Smooth muscle cell (in vitro differentiated cells): ENCODE results near the gene IFT88. TPM values are rescaled to one million over a fixed set of nuclear protein-coding genes. Genes with fewer than 3 reads are reported as not detected.

Experiments used
- DNase-seq: peaks from one replicate; lab custom pipeline; 2025; ENCODE audit not compliant: unreplicated experiment; lab: John Stamatoyannopoulos, UW
- H2AFZ ChIP-seq: fragments of 200-600 bp; sonication (generic); 2 replicates; pipeline ENCODE4 v1.6.0; 2016; ENCODE audit warnings: antibody characterized with exemption, low read depth, mild to moderate bottlenecking
- H3F3A ChIP-seq: fragments of 200-600 bp; sonication (generic); 2 replicates; pipeline ENCODE4 v1.6.0; 2017; ENCODE audit warnings: antibody characterized with exemption, low read depth
- H3K27ac ChIP-seq: fragments of 200-600 bp; sonication (generic); 2 replicates; pipeline ENCODE4 v1.5.1; 2016; ENCODE audit warnings: low read depth, mild to moderate bottlenecking
- H3K27me3 ChIP-seq: fragments of 200-600 bp; sonication (generic); 2 replicates; pipeline ENCODE4 v1.6.1; 2016; ENCODE audit warnings: low read depth, mild to moderate bottlenecking
- H3K36me3 ChIP-seq: fragments of 200-600 bp; sonication (generic); 2 replicates; pipeline ENCODE4 v1.5.1; 2016; ENCODE audit warnings: low read depth
- H3K4me1 ChIP-seq: fragments of 200-600 bp; sonication (generic); 2 replicates; pipeline ENCODE4 v1.5.1; 2016; ENCODE audit warnings: low read depth
- H3K4me2 ChIP-seq: fragments of 200-600 bp; sonication (generic); 2 replicates; pipeline ENCODE4 v1.6.0; 2016; ENCODE audit warnings: mild to moderate bottlenecking
- H3K4me3 ChIP-seq: fragments of 200-600 bp; sonication (generic); 2 replicates; pipeline ENCODE4 v1.5.1; 2016; ENCODE audit warnings: mild to moderate bottlenecking
- H3K79me2 ChIP-seq: fragments of 200-600 bp; sonication (generic); 2 replicates; pipeline ENCODE4 v1.6.0; 2016; ENCODE audit warnings: low read depth, mild to moderate bottlenecking
- H3K9ac ChIP-seq: fragments of 200-600 bp; sonication (generic); 2 replicates; pipeline ENCODE4 v1.6.0; 2016; ENCODE audit warnings: low read depth
- H3K9me3 ChIP-seq: fragments of 200-600 bp; sonication (generic); replicated peaks from 2 replicates; pipeline ENCODE4 v1.5.1; 2016; ENCODE audit warnings: low read depth
- H4K20me1 ChIP-seq: fragments of 200-600 bp; sonication (generic); 2 replicates; pipeline ENCODE4 v1.6.0; 2016; ENCODE audit warnings: low read depth
- WGBS: methylation state at CpG from one replicate; pipeline ENCODE4 v1.1.7; 2016; ENCODE audit warnings: low lambda C conversion rate; 5-methylcytosine and 5-hydroxymethylcytosine counted together
- polyA plus RNA-seq: library from polyadenylated mRNA; unstranded; fragments of >200 nt; fragmentation: Nextera tagmentation; extraction: Ambion mirVana; gene quantifications from 2 replicates; pipeline ENCODE4 v1.2.1, GENCODE V29; 2016
- total RNA-seq: library from RNA; depleted of rRNA; stranded (reverse); fragments of >200 nt; gene quantifications from 2 replicates; pipeline ENCODE4 v1.2.3, GENCODE V29; 2014
- TF ChIP-seq, protein P1 (sequence below): fragments of 200-600 bp; sonication (generic); IDR thresholded peaks from 2 replicates; pipeline ENCODE4 v1.5.1; 2017; ENCODE audit warnings: borderline replicate concordance, mild to moderate bottlenecking, antibody characterized with exemption; ENCODE audit not compliant: insufficient read depth, poor library complexity, severe bottlenecking

The IFT88 gene
- total and polyA plus RNA-seq, 2 experiments from 2014 or later, result 9.0 to 13.4 TPM

DNA sequence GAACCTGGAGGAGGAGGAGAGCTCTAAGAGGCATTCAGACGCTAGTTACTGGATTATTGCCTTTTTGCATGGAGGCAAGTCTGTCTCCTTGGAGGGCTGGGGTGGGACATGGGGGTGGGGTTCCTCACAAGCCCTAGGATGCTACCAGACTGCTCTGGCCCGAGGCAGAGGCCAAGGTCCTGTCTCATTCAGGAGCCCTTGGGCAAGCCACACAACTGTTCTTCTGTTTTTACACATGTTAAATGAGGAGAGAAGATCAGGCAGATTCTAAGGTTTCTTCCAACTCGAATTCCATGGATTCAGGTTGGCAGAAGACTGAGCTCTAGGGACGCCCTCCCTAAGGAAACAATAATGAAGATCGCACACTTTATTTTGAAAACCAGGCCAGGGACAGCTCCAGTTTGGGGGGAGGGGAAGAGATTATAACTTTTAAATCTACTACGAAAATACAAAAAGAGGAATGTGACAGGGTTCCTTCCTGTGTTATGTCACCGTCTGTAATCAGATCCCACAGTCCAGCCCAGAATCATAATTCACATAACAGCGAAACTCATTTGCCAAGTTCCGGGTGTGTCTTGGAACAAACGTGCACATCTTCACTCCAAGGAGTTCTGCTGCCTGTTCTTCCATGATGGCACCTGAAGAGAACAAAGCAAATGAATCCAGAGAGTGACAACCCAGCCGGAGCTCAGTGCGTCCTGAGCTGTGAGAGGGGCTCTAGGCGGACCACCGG is 161.8 kb downstream of the IFT88 start:
- Histone ChIP-seq H3K27ac (no peak overlapping the region), H3K4me3 (no peak overlapping the region), H3K9ac (no peak overlapping the region), H3K36me3 (no peaks in the 10 kb centered on the region), H3K4me2 (no peak overlapping the region), H3K79me2 (no peaks in the 10 kb centered on the region), H3K9me3 (no peaks in the 10 kb centered on the region), H2AFZ (no peak overlapping the region), H3K4me1 (no peaks in the 10 kb centered on the region), H4K20me1 (no peaks in the 10 kb centered on the region), H3K27me3 (no peaks in the 10 kb centered on the region), H3F3A (no peaks in the 10 kb centered on the region)
- TF ChIP-seq, protein P1, sequence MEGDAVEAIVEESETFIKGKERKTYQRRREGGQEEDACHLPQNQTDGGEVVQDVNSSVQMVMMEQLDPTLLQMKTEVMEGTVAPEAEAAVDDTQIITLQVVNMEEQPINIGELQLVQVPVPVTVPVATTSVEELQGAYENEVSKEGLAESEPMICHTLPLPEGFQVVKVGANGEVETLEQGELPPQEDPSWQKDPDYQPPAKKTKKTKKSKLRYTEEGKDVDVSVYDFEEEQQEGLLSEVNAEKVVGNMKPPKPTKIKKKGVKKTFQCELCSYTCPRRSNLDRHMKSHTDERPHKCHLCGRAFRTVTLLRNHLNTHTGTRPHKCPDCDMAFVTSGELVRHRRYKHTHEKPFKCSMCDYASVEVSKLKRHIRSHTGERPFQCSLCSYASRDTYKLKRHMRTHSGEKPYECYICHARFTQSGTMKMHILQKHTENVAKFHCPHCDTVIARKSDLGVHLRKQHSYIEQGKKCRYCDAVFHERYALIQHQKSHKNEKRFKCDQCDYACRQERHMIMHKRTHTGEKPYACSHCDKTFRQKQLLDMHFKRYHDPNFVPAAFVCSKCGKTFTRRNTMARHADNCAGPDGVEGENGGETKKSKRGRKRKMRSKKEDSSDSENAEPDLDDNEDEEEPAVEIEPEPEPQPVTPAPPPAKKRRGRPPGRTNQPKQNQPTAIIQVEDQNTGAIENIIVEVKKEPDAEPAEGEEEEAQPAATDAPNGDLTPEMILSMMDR, result no peak
- DNase-seq, result no peak
- WGBS, result 90% methylated on average over 14 of the region's 14 CpGs

- Histone ChIP-seq H2AFZ (no peak overlapping the region), H3K79me2 (no peaks in the 10 kb centered on the region), H3K36me3 (no peaks in the 10 kb centered on the region), H3K4me1 (no peaks in the 10 kb centered on the region), H4K20me1 (no peaks in the 10 kb centered on the region), H3K9ac (no peak overlapping the region), H3K27me3 (no peaks in the 10 kb centered on the region), H3K4me3 (no peak overlapping the region), H3K4me2 (no peak overlapping the region), H3K9me3 (no peaks in the 10 kb centered on the region), H3K27ac (no peak overlapping the region), H3F3A (no peaks in the 10 kb centered on the region)
- TF ChIP-seq, protein P1, result no peak
- 94% methylated on average over 33 of the region's 33 CpGs for WGBS
- no peak for DNase-seq
Measured at GRCh38 chr13:20729633-20730585, 163.0 kb downstream of the IFT88 start.

- 92% methylated on average over 6 of the region's 6 CpGs for WGBS
Measured at GRCh38 chr13:20738616-20739015, 171.7 kb downstream of the IFT88 start.

More at GRCh38 chr13:20738616-20739015, 171.7 kb downstream of the IFT88 start:
- no peak overlapping the region for H3K4me3 ChIP-seq
- H4K20me1 ChIP-seq, result no peaks in the 10 kb centered on the region
- no peak overlapping the region for H2AFZ ChIP-seq
- DNase-seq, result no peak
- H3K27ac ChIP-seq, result no peak overlapping the region
- no peaks in the 10 kb centered on the region for H3K4me1 ChIP-seq
- no peaks in the 10 kb centered on the region for H3K27me3 ChIP-seq
- no peaks in the 10 kb centered on the region for H3K9me3 ChIP-seq
- no peaks in the 10 kb centered on the region for H3K36me3 ChIP-seq
- H3K4me2 ChIP-seq, result no peak overlapping the region
- H3K79me2 ChIP-seq, result no peaks in the 10 kb centered on the region
- TF ChIP-seq, protein P1, result no peak
- H3F3A ChIP-seq, result no peaks in the 10 kb centered on the region
- H3K9ac ChIP-seq, result no peak overlapping the region
